BLaER1 treated with 17β-estradiol and CSF1 and Interleukin-3, amounts not matched to agents 10 nM and 100 nM (cell line): ENCODE results near the gene SLC6A1.
"Not testable (repeated sequence)": the region's sequence is repeated elsewhere in the genome, so short reads cannot be mapped to it uniquely, and the experiment has no call there.

Experiments used
- H3K27ac ChIP-seq, 11 experiments: shearing (Covaris generic); formaldehyde crosslinking; 2 replicates each; pipeline ENCODE4 v1.8.1; 2022
- H3K27me3 ChIP-seq, 11 experiments: shearing (Covaris generic); formaldehyde crosslinking; 2 replicates each; pipeline ENCODE4 v1.8.1; 2022
- H3K36me3 ChIP-seq, 11 experiments: shearing (Covaris generic); formaldehyde crosslinking; 2 replicates each; pipeline ENCODE4 v1.8.1; 2022
- H3K4me1 ChIP-seq, 10 experiments: shearing (Covaris generic); formaldehyde crosslinking; 2 replicates each; pipeline ENCODE4 v1.8.1; 2022
- H3K4me2 ChIP-seq, 11 experiments: shearing (Covaris generic); formaldehyde crosslinking; 2 replicates each; pipeline ENCODE4 v1.8.1; 2022
- H3K4me3 ChIP-seq, 10 experiments: shearing (Covaris generic); formaldehyde crosslinking; 2 replicates each; pipeline ENCODE4 v1.8.1; 2022
- H3K9ac ChIP-seq, 11 experiments: shearing (Covaris generic); formaldehyde crosslinking; 2 replicates each; pipeline ENCODE4 v1.8.1; 2022
- H3K9me3 ChIP-seq, 11 experiments: shearing (Covaris generic); formaldehyde crosslinking; replicated peaks in 1 of 11; 2 replicates each; pipeline ENCODE4 v1.8.1; 2022
- H4K20me1 ChIP-seq, 11 experiments: shearing (Covaris generic); formaldehyde crosslinking; 2 replicates each; pipeline ENCODE4 v1.8.1; 2022
- Cebpa-rat ChIP-seq, 11 experiments: shearing (Covaris generic); IDR thresholded peaks; 2 replicates each; pipeline ENCODE4 v1.8.1; 2022

Gene SLC6A1

DNA sequence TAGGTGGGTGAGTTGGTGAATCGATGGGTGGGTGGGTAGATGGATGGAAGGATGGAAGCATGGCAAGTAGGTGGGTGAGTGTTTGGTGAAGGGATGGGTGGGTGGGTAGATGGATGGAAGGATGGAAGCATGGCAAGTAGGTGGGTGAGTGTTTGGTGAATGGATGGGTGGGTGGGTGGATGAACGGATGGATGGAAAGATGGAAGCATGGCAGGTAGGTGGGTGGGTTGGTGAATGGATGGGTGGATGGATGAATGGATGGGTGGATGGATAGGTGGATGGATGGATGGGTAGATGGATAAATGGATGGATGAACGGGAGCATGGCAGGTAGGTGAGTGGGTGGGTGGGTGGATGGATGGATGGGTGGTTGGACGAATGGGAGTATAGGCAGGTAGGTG, 65.1 kb downstream of the SLC6A1 start:
- Histone ChIP-seq H3K9me3 (peaks cover 0 to 7% (median 4%) of the 10 kb centered on the region in 11 experiments; a peak in 7 of 22 replicates), H4K20me1 (no peaks in the 10 kb centered on the region), H3K27ac (no peak overlapping the region), H3K4me3 (no peak overlapping the region), H3K36me3 (no peaks in the 10 kb centered on the region), H3K4me2 (no peak overlapping the region), H3K4me1 (peaks cover 11 to 30% (median 24%) of the 10 kb centered on the region in 10 experiments; a peak in 19 of 20 replicates), H3K27me3 (no peaks in the 10 kb centered on the region), H3K9ac (no peak overlapping the region)
- TF ChIP-seq Cebpa-rat (IDR thresholded peaks at IDR 0.05), result no peak

DNA sequence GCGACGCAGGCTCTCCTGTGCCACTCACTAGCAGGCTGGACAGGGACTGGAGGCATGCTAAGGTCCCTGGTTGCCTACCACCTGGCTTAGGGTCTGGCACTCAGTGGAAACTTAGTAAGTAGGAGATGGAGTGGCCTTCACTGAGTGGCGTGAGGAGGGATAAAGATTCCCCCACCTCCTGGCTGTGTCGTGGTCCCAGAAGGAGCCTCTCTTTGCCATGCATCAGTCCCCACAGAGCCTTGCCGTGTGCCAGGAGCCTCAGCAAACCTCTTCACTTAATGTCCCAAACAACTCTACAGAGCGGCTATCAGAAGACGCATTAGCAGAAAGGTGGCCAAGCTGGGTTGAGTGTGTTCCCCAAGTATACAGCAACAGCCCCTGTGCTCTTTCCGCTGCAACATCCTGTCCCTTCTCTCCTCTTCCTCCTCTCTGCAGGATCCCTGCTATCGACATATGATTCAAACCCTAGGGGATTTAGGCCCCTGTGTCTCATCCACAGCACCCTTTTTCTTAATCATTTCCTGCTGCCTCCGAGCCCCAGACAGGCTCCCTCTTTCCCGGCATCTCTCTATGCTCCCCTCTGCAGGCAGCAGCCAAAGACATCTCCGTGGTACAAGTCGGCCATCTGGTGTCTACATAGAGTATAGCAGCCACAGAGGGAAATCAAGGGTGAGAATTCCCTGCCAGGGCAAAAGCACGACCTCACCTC, 66.7 kb downstream of the SLC6A1 start:
- Histone ChIP-seq H3K4me1 (peaks cover 11 to 30% (median 24%) of the 10 kb centered on the region in 10 experiments; a peak in 19 of 20 replicates), H4K20me1 (no peaks in the 10 kb centered on the region), H3K9ac (0 out of 22 replicates have a peak overlapping the region, but pooled peaks of 1 of the 11 experiments have one; percentile 12), H3K27me3 (no peaks in the 10 kb centered on the region), H3K27ac (peak overlapping the region in 5 of 11 experiments; percentile 5 to 36 (median 26); a peak in 5 of 22 replicates), H3K9me3 (peaks cover 8 to 23% (median 14%) of the 10 kb centered on the region in 11 experiments), H3K4me2 (peak overlapping the region; percentile 7 to 74 (median 50); a peak in 19 of 22 replicates), H3K36me3 (no peaks in the 10 kb centered on the region), H3K4me3 (no peak overlapping the region)
- no peak for TF ChIP-seq Cebpa-rat (IDR thresholded peaks at IDR 0.05)

GRCh38 chr3:11059799-11060115, 67.2 kb downstream of the SLC6A1 start:
- no peak overlapping the region for H3K9ac ChIP-seq
- peaks cover 0 to 4% (median 0%) of the 10 kb centered on the region in 11 experiments; a peak in 1 of 22 replicates for H3K36me3 ChIP-seq
- no peak overlapping the region for H3K4me3 ChIP-seq
- H3K27ac ChIP-seq, result no peak overlapping the region
- peak overlapping the region in 7 of 11 experiments; percentile 14 to 74 (median 56); a peak in 7 of 22 replicates for H3K4me2 ChIP-seq
- peaks cover 11 to 30% (median 24%) of the 10 kb centered on the region in 10 experiments; a peak in 19 of 20 replicates for H3K4me1 ChIP-seq
- no peaks in the 10 kb centered on the region for H3K27me3 ChIP-seq
- no peaks in the 10 kb centered on the region for H4K20me1 ChIP-seq
- no peak for TF ChIP-seq Cebpa-rat (IDR thresholded peaks at IDR 0.05)
- H3K9me3 ChIP-seq, result peaks cover 13 to 28% (median 19%) of the 10 kb centered on the region in 11 experiments

- H3K4me2 ChIP-seq, result peak overlapping the region; percentile 8 to 88 (median 54); a peak in 20 of 22 replicates
- peak overlapping the region in 6 of 11 experiments; percentile 31 to 63 (median 42); a peak in 7 of 22 replicates for H3K9ac ChIP-seq
- H3K4me3 ChIP-seq, result no peak overlapping the region
Observed at GRCh38 chr3:11060500-11061251, 68.1 kb downstream of the SLC6A1 start.

DNA sequence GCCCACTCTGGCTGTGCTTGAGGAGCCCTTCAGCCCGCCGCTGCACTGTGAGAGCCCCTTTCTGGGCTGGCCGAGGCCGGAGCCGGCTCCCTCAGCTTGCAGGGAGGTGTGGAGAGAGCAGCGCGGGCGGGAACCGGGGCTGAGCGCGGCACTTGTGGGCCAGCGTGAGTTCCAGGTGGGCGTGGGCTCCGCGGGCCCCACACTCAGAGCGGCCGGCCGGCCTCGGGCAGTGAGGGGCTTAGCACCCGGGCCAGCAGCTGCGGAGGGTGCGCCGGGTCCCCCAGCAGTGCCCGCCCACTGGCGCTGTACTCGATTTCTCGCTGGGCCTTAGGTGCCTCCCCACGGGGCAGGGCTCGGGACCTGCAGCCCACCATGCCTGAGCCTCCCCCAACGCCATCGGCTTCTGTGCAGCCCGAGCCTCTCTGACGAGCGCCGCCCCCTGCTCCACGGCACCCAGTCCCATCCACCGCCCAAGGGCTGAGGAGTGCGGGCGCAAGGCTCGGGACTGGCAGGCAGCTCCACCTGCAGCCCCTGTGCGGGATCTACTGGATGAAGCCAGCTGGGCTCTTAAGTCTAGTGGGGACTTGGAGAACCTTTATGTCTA, 68.8 kb downstream of the SLC6A1 start:
- not testable (repeated sequence) for H3K36me3 ChIP-seq, H4K20me1 ChIP-seq, H3K4me3 ChIP-seq, H3K27me3 ChIP-seq
- H3K9ac ChIP-seq, result 0 out of 22 replicates have a peak overlapping the region, but pooled peaks of 1 of the 11 experiments have one; percentile 32
- peak overlapping the region in 1 of 11 experiments; percentile 10; a peak in 1 of 22 replicates for H3K27ac ChIP-seq
- H3K4me2 ChIP-seq, result peak overlapping the region; percentile 8 to 88 (median 54); a peak in 19 of 22 replicates
- H3K9me3 ChIP-seq, result peaks cover 24 to 43% (median 33%) of the 10 kb centered on the region in 11 experiments
- H3K4me1 ChIP-seq, result peaks cover 11 to 30% (median 24%) of the 10 kb centered on the region in 10 experiments; a peak in 19 of 20 replicates

More at GRCh38 chr3:11060500-11061251, 68.1 kb downstream of the SLC6A1 start:
- Histone ChIP-seq H3K27me3 (no peaks in the 10 kb centered on the region), H3K36me3 (peaks cover 0 to 7% (median 0%) of the 10 kb centered on the region in 11 experiments; a peak in 1 of 22 replicates), H4K20me1 (no peaks in the 10 kb centered on the region), H3K27ac (peak overlapping the region in 4 of 11 experiments; percentile 10 to 41 (median 16); a peak in 5 of 22 replicates), H3K9me3 (peaks cover 23 to 37% (median 28%) of the 10 kb centered on the region in 11 experiments), H3K4me1 (peaks cover 11 to 30% (median 24%) of the 10 kb centered on the region in 10 experiments; a peak in 19 of 20 replicates)
- TF ChIP-seq Cebpa-rat (IDR thresholded peaks at IDR 0.05), result no peak

DNA sequence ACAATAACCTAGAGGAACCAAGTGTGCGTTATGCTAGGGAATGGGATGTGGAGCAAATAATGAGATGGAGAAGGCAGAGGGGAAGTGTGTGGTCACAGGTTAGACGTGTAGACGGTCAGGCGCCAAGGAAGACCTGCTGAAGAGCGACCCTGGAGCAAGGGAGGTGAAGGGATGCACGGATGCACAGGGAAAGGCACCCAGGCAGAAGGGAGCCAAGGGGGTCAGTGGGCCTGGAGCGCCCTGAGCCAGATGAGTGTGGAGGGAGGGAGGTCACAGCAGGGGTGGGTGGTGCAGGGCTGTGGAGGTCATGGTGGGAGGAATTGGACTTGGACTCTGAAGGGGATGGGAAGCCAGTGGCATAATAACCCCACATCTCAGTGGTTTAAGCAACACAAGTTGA, 70.2 kb downstream of the SLC6A1 start:
- Histone ChIP-seq H3K27ac (no peak overlapping the region), H3K4me1 (peaks cover 11 to 30% (median 24%) of the 10 kb centered on the region in 10 experiments; a peak in 19 of 20 replicates), H3K9ac (no peak overlapping the region), H3K27me3 (no peaks in the 10 kb centered on the region; a peak in 1 of 22 replicates), H4K20me1 (no peaks in the 10 kb centered on the region), H3K4me3 (no peak overlapping the region), H3K36me3 (peaks cover 0 to 7% (median 0%) of the 10 kb centered on the region in 11 experiments; a peak in 1 of 22 replicates), H3K9me3 (peaks cover 27 to 50% (median 39%) of the 10 kb centered on the region in 11 experiments), H3K4me2 (no peak overlapping the region)
- TF ChIP-seq Cebpa-rat (IDR thresholded peaks at IDR 0.05), result no peak

- Histone ChIP-seq H4K20me1 (no peaks in the 10 kb centered on the region), H3K4me2 (no peak overlapping the region), H3K27me3 (no peaks in the 10 kb centered on the region; a peak in 1 of 22 replicates), H3K4me3 (no peak overlapping the region; a peak in 1 of 20 replicates), H3K9ac (no peak overlapping the region), H3K9me3 (peaks cover 40 to 63% (median 48%) of the 10 kb centered on the region in 11 experiments), H3K4me1 (peaks cover 0 to 22% (median 8%) of the 10 kb centered on the region in 10 experiments; a peak in 14 of 20 replicates), H3K27ac (no peak overlapping the region), H3K36me3 (no peaks in the 10 kb centered on the region)
- TF ChIP-seq Cebpa-rat (IDR thresholded peaks at IDR 0.05), result no peak
Observed at GRCh38 chr3:11071096-11071755, 78.7 kb downstream of the SLC6A1 start.

DNA sequence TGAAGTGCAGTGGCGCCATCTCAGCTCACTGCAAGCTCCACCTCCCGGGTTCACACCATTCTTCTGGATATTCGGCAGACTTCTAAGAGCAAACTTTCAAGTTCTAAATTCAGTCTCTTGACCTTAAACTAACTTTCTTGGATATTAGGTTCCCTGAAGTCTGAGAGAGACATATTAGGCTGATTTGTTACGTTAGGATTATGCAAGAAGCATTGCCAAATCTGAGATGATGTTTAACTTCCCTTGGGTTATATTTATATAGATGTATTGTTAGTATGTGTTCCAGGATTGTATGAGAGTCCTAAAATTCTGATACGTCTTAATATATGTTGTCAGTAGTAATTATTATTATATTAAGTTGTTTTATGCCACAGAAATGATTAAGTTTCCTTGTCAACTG, 80.1 kb downstream of the SLC6A1 start:
- no peaks in the 10 kb centered on the region; a peak in 1 of 22 replicates for H3K27me3 ChIP-seq
- H3K27ac ChIP-seq, result no peak overlapping the region
- H3K36me3 ChIP-seq, result no peaks in the 10 kb centered on the region
- H3K4me2 ChIP-seq, result peak overlapping the region in 1 of 11 experiments; percentile 21; a peak in 3 of 22 replicates
- H3K4me1 ChIP-seq, result peaks cover 0 to 34% (median 12%) of the 10 kb centered on the region in 10 experiments; a peak in 16 of 20 replicates
- H3K9me3 ChIP-seq, result peaks cover 33 to 57% (median 41%) of the 10 kb centered on the region in 11 experiments
- no peak overlapping the region for H3K4me3 ChIP-seq
- no peak overlapping the region for H3K9ac ChIP-seq
- no peak for TF ChIP-seq Cebpa-rat (IDR thresholded peaks at IDR 0.05)
- H4K20me1 ChIP-seq, result no peaks in the 10 kb centered on the region
